Mesodermal cell (in vitro differentiated cells): ENCODE data around the gene BMPR2. TPM values are rescaled to one million over a fixed set of nuclear protein-coding genes. Genes with fewer than 3 reads are reported as not detected.
A peak's percentile ranks its signal among the peaks of the same experiment; 100 is the strongest.

Source experiments
- H3K27ac ChIP-seq: 2 replicates; pipeline ENCODE4 v1.7.0; 2013; ENCODE audit warnings: mild to moderate bottlenecking, low read depth, low read length, moderate library complexity; ENCODE audit not compliant: severe bottlenecking
- H3K36me3 ChIP-seq: 2 replicates; pipeline ENCODE4 v1.7.1; 2013; ENCODE audit warnings: mild to moderate bottlenecking, low read length, moderate library complexity; ENCODE audit not compliant: control insufficient read depth, insufficient read depth
- H3K4me1 ChIP-seq: one replicate; pipeline ENCODE4 v1.7.1; 2013; ENCODE audit warnings: mild to moderate bottlenecking, low read length; ENCODE audit not compliant: insufficient read depth, control insufficient read depth, poor library complexity, severe bottlenecking
- H3K4me3 ChIP-seq: 2 replicates; pipeline ENCODE4 v1.7.0; 2013; ENCODE audit warnings: low read length, control low read depth, mild to moderate bottlenecking; ENCODE audit not compliant: insufficient read depth, poor library complexity, severe bottlenecking; ENCODE audit errors: extremely low read depth
- H3K9me3 ChIP-seq: 2 replicates; pipeline ENCODE4 v1.7.1; 2013; ENCODE audit warnings: mild to moderate bottlenecking, low read length, moderate library complexity; ENCODE audit not compliant: control insufficient read depth
- WGBS, 2 experiments: methylation state at CpG; one replicate each; pipeline ENCODE4 v1.1.5; 2013; ENCODE audit warnings: missing lambda C conversion rate in 2 of 2; ENCODE audit not compliant: insufficient coverage in 2 of 2; 5-methylcytosine and 5-hydroxymethylcytosine counted together
- polyA plus RNA-seq, 2 experiments: library from polyadenylated mRNA; stranded (reverse); fragments of 50-300 nt; gene quantifications; one replicate each; pipeline ENCODE4 v1.2.3, GENCODE V29; 2013

BMPR2 gene
- polyA plus RNA-seq (2013, experiment 1 of 2): 43.2 TPM
- 35.9 TPM for polyA plus RNA-seq (2013, experiment 2 of 2)

DNA sequence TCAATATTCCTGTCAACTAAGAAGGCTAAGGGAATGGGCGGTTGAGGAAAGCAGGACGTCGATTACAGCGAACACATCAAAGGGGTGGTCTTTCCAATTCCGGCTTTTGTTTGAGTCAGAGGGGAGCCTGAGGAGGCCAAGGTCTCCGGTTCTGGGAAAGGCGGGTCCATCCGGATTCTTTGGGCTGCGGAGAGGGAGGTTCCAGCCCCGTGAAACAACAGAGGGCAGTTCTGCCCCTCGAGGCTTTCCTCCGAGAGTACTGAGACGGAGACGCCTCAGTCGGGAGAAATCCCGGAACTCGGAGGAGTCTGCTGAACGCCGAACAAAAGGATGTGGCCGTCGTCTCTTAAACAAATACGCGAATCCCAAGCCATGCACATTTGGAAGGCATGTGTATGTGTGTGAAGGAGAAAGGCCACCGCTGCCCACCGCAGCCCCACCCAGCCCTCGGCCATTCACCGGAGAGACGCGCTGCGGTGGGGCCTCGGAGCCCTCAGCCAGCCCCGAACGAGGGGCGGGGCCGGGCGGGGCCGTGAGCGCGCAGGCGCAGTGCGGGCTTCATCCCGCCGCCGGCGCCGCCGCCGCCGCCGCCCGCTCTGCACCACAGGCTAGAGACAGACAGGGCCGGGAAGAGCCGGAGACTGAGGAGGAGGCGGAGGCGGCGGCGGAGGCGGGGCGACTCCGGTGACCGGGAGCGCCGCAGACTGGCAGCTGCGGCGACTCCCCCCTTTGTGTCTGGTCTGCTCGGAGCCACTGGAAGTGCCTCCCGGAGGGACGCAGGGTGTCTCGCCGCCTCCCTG is at the start of gene BMPR2:
TSS of gene BMPR2 (plus strand) at position 719 of the 800 bp plus-strand sequence. CDS start 1,148 bp downstream, outside the sequence.
- Histone ChIP-seq H3K4me3 (peak within 1 kb of the TSS; percentile 87), H3K9me3 (no peaks in the 10 kb centered on the region), H3K27ac (peak within 1 kb of the TSS; percentile 100), H3K36me3 (peaks cover 7% of the 10 kb centered on the region), H3K4me1 (peaks cover 6% of the 10 kb centered on the region)
- WGBS, 2 experiments: 0 to 1% methylated on average over 40 to 59 of the region's 70 CpGs

DNA sequence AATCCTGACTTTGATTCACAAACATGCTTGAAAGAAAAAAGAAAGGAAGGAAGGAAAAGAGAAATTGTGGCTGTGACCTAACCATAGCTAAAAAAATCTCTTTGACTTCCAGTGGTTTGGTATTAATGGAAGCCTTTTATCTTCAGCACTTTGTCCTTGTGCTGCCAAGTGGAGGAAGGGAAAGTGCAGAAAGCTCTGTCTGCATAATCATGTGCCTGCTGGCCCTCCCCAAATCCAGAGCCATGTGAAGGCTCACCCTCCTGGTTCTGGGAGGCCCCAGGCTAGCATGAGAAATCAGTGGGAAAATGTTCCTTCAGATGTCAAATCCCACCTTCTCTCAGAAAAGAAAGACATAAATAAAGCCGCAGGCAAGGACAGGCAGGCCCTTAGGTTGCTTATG is 48.3 kb upstream of the BMPR2 start:
- 44 to 83% methylated on average over 1 of the region's 1 CpG for WGBS, 2 experiments
- Histone ChIP-seq H3K27ac (peak overlapping the region; percentile 49), H3K4me3 (no peak overlapping the region)

DNA sequence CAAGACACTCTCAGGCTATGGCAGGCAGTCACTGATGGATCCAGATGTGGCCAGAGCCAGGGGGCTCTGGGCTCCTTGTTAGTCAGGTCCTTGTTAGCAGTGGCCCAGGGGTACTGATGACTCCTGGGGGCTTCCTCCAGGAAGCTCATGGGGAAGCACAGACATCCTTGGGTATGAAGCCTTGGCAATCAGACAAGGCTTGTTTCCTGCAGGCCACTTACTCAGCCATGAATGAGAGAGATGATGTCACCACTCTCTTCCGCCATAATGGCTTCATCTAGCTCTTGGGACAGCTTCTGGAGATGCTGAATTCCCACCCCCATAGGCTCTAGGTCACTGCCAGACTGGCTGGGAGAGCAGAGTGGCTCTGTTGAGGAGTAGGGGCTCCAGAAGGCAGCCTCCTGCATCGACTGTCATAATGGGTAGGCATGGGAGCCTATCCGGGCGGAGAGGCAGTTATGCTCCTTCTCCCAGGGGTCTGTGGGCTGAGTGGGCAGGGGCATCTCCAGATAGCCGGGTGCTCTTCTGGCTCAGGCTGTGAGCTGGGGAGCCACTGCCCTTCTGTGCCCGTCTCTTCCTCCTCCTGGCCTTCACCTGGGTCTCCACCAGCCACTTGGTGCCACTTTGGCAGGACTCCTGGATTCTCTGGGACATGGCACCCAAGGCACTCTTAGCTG is 40.2 kb upstream of the BMPR2 start:
- 98 to 99% methylated on average over 5 to 6 of the region's 6 CpGs for WGBS, 2 experiments
- H3K36me3 ChIP-seq: no peaks in the 10 kb centered on the region
- no peaks in the 10 kb centered on the region for H3K9me3 ChIP-seq
- no peak overlapping the region for H3K4me3 ChIP-seq
- no peak overlapping the region for H3K27ac ChIP-seq
- H3K4me1 ChIP-seq: no peaks in the 10 kb centered on the region

More for the DNA sequence above, 48.3 kb upstream of the BMPR2 start:
- Histone ChIP-seq H3K36me3 (no peaks in the 10 kb centered on the region), H3K4me1 (peaks cover 2% of the 10 kb centered on the region), H3K9me3 (no peaks in the 10 kb centered on the region)

DNA sequence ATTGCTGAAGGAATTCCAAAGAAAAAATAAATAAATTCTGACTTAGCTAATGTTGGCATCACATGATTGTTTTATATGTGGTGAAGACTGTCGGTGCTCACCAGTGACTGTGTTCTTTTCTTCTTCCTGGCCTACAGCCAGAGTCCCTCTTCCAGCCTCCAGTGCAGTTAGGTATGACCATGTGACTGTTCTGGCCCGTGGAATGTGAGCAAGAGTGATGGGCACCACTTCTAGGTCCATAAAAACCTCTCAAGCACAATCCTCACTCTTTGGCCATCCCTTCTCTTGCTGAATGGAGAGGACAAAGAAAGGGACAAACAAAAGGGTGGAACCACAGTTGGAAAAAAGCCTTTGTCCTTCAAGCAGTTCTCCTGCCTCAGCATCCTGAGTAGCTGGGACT is 39.0 kb upstream of the BMPR2 start:
- Histone ChIP-seq H3K36me3 (no peaks in the 10 kb centered on the region), H3K27ac (no peak overlapping the region), H3K4me1 (no peaks in the 10 kb centered on the region), H3K4me3 (no peak overlapping the region), H3K9me3 (no peaks in the 10 kb centered on the region)
- 100% methylated on average over 1 of the region's 2 CpGs; no CpG with 5 or more reads in 1 of the 2 experiments for WGBS, 2 experiments

DNA sequence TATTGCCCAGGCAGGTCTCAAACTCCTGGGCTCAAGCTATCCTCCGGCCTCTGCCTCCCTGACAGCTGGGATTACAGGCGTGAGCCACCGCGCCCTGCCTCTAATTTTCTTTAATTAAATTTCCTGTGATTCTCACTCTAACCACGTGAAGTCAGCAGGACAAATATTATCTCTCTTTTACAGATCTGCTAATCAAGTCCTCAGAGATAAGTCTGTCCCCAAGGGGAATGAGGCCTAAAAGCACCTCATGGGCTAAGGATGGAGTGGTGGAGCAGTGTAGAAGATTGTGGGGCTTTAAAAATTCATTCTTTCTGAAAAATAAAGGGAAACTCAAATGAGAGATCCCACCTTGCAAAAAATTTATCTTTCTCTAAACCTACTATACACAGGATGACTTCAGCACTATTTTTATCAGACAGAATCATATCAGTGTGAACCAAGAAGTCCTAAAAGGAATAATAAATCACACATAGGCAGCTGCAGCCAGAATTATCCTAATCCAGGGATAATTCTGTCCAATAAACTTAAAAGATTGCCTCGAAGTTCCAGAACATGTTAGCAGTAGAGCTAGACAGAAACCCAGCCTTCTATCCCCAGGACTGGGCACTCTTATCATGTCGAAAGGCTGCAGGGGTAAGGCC is 38.3 kb upstream of the BMPR2 start:
- Histone ChIP-seq H3K9me3 (no peaks in the 10 kb centered on the region), H3K4me1 (no peaks in the 10 kb centered on the region), H3K36me3 (no peaks in the 10 kb centered on the region), H3K4me3 (no peak overlapping the region), H3K27ac (no peak overlapping the region)
- 88 to 92% methylated on average over 6 to 7 of the region's 7 CpGs for WGBS, 2 experiments

DNA sequence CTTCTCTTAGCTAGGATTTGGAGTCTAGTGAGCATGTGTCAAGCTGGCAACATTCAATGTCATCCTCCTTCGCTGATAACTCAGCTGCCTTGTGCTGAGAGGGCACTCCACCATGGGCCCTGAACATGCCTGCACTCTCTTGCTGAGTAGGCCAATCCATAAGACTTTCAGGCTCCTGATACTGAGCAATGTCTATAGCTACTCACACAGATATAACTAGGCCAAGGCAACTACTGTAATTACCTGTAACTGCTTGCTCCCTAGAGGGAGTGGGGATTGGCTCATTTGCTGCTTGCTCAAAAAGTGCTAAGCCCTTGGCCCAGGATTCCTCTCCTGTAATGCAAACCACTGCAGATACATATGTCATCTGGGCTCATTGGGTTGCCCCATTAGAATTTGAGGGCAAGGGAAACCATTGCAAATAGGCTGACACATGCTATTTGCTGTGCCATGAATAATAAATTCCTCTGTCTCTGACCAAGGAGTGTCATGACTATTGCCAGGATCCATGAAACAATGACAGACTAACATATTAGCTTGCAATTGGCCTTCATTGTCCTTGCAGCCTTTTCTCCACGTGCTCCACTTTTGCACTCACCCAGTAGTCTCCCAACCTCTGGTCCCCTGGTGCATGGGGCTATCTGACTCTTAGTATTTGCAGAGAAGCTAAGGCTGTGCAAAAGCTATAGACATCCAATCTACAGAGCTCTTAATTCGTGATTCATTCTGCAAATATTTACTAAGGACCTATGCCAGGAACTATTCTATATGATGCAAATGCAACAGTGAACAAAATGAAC is 36.9 kb upstream of the BMPR2 start:
- H3K36me3 ChIP-seq: no peaks in the 10 kb centered on the region
- H3K4me1 ChIP-seq: no peaks in the 10 kb centered on the region
- WGBS, 2 experiments: 100% methylated on average over 2 to 3 of the region's 3 CpGs
- H3K9me3 ChIP-seq: no peaks in the 10 kb centered on the region
- H3K27ac ChIP-seq: no peak overlapping the region
- H3K4me3 ChIP-seq: no peak overlapping the region

DNA sequence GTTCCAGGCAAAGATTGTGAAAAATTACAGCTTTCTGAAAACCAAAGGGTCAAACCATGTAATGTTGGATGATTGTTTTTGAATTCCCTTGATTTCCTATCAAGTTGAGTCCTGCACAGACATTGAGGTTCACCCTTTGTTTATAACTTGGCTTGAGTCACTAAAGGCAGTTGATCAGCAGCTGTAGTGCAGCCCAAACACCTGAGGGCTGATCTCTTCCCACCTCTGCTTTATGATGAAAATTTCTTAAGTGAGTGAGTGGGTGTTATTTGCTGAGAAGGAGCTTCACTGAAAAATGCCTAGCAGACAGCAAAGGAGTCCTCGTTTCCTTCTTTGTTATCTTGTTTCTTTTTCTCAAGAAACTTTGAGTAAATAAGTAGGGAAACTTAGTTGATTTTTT is 31.9 kb upstream of the BMPR2 start:
- no peaks in the 10 kb centered on the region for H3K4me1 ChIP-seq
- WGBS, 2 experiments: no CpG with 5 or more reads among the region's 1 CpG
- H3K4me3 ChIP-seq: no peak overlapping the region
- H3K27ac ChIP-seq: no peak overlapping the region
- no peaks in the 10 kb centered on the region for H3K36me3 ChIP-seq
- H3K9me3 ChIP-seq: no peaks in the 10 kb centered on the region

DNA sequence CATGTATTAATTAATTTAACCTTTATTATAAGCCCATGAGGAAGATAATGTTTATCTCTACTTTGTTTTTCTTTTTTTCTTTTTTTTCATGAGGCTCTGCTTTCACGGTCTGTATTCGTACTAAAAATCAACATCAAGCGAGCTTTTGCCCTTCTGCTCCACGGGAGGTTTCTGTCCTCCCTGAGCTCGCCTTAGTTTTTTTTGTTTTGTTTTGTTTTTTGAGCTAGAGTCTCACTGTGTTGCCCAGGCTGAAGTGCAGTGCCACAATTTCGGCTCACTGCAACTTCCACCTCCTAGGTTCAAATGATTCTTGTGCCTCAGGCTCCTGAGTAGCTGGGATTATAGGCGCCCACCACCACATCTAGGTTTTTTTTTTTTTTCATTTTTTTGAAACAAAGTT is 29.9 kb upstream of the BMPR2 start:
- H3K9me3 ChIP-seq: no peaks in the 10 kb centered on the region
- no peaks in the 10 kb centered on the region for H3K36me3 ChIP-seq
- WGBS, 2 experiments: 83 to 100% methylated on average over 1 to 3 of the region's 7 CpGs
- no peak overlapping the region for H3K4me3 ChIP-seq
- H3K27ac ChIP-seq: no peak overlapping the region
- H3K4me1 ChIP-seq: no peaks in the 10 kb centered on the region

DNA sequence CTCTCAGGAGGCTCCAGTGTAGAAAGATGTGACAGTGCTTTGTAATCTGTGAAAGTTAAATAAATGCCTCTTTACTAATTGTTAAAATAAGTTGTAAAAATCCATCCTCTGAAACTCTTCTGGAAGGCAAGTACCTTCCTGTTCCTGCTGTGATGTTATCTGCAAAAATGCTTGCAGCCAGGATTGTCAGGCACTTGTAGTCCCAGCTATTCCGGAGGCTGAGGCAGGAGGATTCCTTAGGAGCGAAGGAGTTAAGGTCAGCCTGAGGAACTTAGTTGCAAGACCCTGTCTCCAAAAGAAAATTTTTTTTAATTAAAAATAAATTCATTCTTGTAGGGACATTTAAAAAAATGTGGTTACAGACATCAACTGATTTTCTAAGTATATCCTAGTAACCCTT is 22.7 kb upstream of the BMPR2 start:
- no peak overlapping the region for H3K27ac ChIP-seq
- H3K4me3 ChIP-seq: no peak overlapping the region
- H3K9me3 ChIP-seq: no peaks in the 10 kb centered on the region
- no peaks in the 10 kb centered on the region for H3K36me3 ChIP-seq
- WGBS, 2 experiments: 80 to 100% methylated on average over 1 of the region's 2 CpGs
- H3K4me1 ChIP-seq: no peaks in the 10 kb centered on the region

DNA sequence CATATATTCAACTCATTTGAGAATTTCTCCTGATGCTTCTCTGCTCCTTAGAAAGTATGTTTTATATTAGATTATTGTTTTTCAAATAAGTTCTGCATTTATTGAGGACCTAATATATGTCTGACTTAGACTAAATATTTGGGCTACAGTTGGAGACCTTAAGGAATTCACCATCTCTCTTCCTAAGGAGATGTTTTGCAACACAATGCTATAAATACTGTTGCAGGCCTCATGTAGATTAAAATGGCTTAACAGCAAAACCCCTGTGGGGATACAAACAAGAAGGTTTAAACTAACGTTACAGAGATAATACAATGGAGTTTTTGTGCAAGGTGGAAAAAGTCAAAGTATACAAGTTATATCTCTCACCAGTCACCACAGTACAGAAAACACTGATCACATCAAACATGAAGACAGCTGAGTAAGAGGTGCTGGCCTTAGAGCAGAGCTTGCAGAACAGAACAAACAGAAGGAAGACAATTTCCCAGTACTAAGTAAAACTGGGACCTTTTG is 20.1 kb upstream of the BMPR2 start:
- WGBS, 2 experiments: no CpG with 5 or more reads among the region's 1 CpG
- Histone ChIP-seq H3K27ac (no peak overlapping the region), H3K9me3 (no peaks in the 10 kb centered on the region), H3K4me1 (no peaks in the 10 kb centered on the region), H3K36me3 (no peaks in the 10 kb centered on the region), H3K4me3 (no peak overlapping the region)
